WTC11 (cell line): Measurements from ENCODE around the gene KHDC1L. TPM values are rescaled to one million over a fixed set of nuclear protein-coding genes. Genes with fewer than 3 reads are reported as not detected.

ENCODE experiments used
- CREM ChIP-seq: sonication (generic); formaldehyde crosslinking; IDR thresholded peaks from 2 replicates; pipeline ENCODE4 v1.8.1; 2022; ENCODE audit warnings: mild to moderate bottlenecking, missing genetic modification reagents, moderate library complexity
- E2F4 ChIP-seq: sonication (generic); formaldehyde crosslinking; IDR thresholded peaks from 2 replicates; pipeline ENCODE4 v1.8.1; 2022; ENCODE audit warnings: low read depth, mild to moderate bottlenecking, moderate library complexity, missing genetic modification reagents, borderline replicate concordance
- ELF4 ChIP-seq: sonication (generic); formaldehyde crosslinking; IDR thresholded peaks from 2 replicates; pipeline ENCODE4 v1.8.1; 2022; ENCODE audit warnings: low read depth, mild to moderate bottlenecking, moderate library complexity, missing genetic modification reagents
- ESRRA ChIP-seq: sonication (generic); formaldehyde crosslinking; IDR thresholded peaks from 2 replicates; pipeline ENCODE4 v1.8.1; 2022; ENCODE audit warnings: mild to moderate bottlenecking, missing genetic modification reagents, borderline replicate concordance
- FOXK1 ChIP-seq: sonication (generic); formaldehyde crosslinking; IDR thresholded peaks from 2 replicates; pipeline ENCODE4 v1.8.0; 2022; ENCODE audit warnings: mild to moderate bottlenecking, moderate library complexity, missing genetic modification reagents
- FOXP1 ChIP-seq: sonication (generic); formaldehyde crosslinking; IDR thresholded peaks from 2 replicates; pipeline ENCODE4 v1.8.0; 2022; ENCODE audit warnings: missing genetic modification reagents, mild to moderate bottlenecking, moderate library complexity, borderline replicate concordance
- GRHL2 ChIP-seq: fragments of 250-450 bp; sonication (Bioruptor Pico); IDR thresholded peaks from 2 replicates; pipeline ENCODE4 v1.8.0; 2022; ENCODE audit warnings: mild to moderate bottlenecking, moderate library complexity; ENCODE audit not compliant: insufficient replicate concordance, severe bottlenecking
- IRF1 ChIP-seq: sonication (generic); formaldehyde crosslinking; IDR thresholded peaks from 2 replicates; pipeline ENCODE4 v1.8.0; 2023; ENCODE audit warnings: missing genetic modification reagents
- KAT7 ChIP-seq: sonication (generic); formaldehyde crosslinking; IDR thresholded peaks from 2 replicates; pipeline ENCODE4 v1.8.1; 2023; ENCODE audit warnings: missing genetic modification reagents, mild to moderate bottlenecking, borderline replicate concordance
- NFYB ChIP-seq: sonication (generic); formaldehyde crosslinking; conservative IDR thresholded peaks from 2 replicates; pipeline ENCODE4 v1.8.0; 2022; ENCODE audit warnings: low read depth, missing genetic modification reagents
- NR2C2 ChIP-seq: sonication (generic); formaldehyde crosslinking; IDR thresholded peaks from 2 replicates; pipeline ENCODE4 v1.8.0; 2022; ENCODE audit warnings: mild to moderate bottlenecking, missing genetic modification reagents
- SMAD3 ChIP-seq: sonication (generic); formaldehyde crosslinking; IDR thresholded peaks from 2 replicates; pipeline ENCODE4 v1.8.0; 2022; ENCODE audit warnings: missing genetic modification reagents, mild to moderate bottlenecking, borderline replicate concordance
- SP1 ChIP-seq: sonication (generic); formaldehyde crosslinking; conservative IDR thresholded peaks from 2 replicates; pipeline ENCODE4 v1.8.1; 2022; ENCODE audit warnings: missing genetic modification reagents
- TEAD1 ChIP-seq: sonication (generic); formaldehyde crosslinking; IDR thresholded peaks from 2 replicates; pipeline ENCODE4 v1.8.0; 2022; ENCODE audit warnings: mild to moderate bottlenecking, missing genetic modification reagents
- TEAD4 ChIP-seq: sonication (generic); formaldehyde crosslinking; IDR thresholded peaks from 2 replicates; pipeline ENCODE4 v1.8.0; 2022; ENCODE audit warnings: mild to moderate bottlenecking, missing genetic modification reagents
- TP53 ChIP-seq: sonication (generic); formaldehyde crosslinking; IDR thresholded peaks from 2 replicates; pipeline ENCODE4 v1.8.1; 2023; ENCODE audit warnings: mild to moderate bottlenecking, missing genetic modification reagents
- ZNF138 ChIP-seq: sonication (generic); formaldehyde crosslinking; conservative IDR thresholded peaks from 2 replicates; pipeline ENCODE4 v1.8.1; 2022; ENCODE audit warnings: mild to moderate bottlenecking, moderate library complexity, missing genetic modification reagents
- ZNF396 ChIP-seq: fragments of 250-450 bp; sonication (Bioruptor Pico); IDR thresholded peaks from 2 replicates; pipeline ENCODE4 v1.8.0; 2021; ENCODE audit warnings: mild to moderate bottlenecking, moderate library complexity, borderline replicate concordance
- ZNF423 ChIP-seq: fragments of 250-450 bp; sonication (Bioruptor Pico); IDR thresholded peaks from 2 replicates; pipeline ENCODE4 v2.1.2; 2022; ENCODE audit warnings: mild to moderate bottlenecking, moderate library complexity
- total RNA-seq: library from RNA; stranded (reverse); gene quantifications from 3 replicates; pipeline ENCODE4 v1.2.3, GENCODE V29; 2021
- TF ChIP-seq, protein P1 (sequence below): sonication (generic); formaldehyde crosslinking; IDR thresholded peaks from 2 replicates; pipeline ENCODE4 v1.8.0; 2022; ENCODE audit warnings: mild to moderate bottlenecking, missing genetic modification reagents
- TF ChIP-seq, protein P2 (sequence below): sonication (generic); formaldehyde crosslinking; IDR thresholded peaks from 2 replicates; pipeline ENCODE4 v1.8.0; 2022; ENCODE audit warnings: mild to moderate bottlenecking, missing genetic modification reagents
- TF ChIP-seq, protein P3 (sequence below): sonication (generic); formaldehyde crosslinking; IDR thresholded peaks from 2 replicates; pipeline ENCODE4 v1.8.1; 2022; ENCODE audit warnings: mild to moderate bottlenecking, moderate library complexity, missing genetic modification reagents

The KHDC1L gene
- total RNA-seq, 1 experiment from 2014 or later, result 0.28 TPM

- TF ChIP-seq ESRRA (CRISPR knock-in tag), result peak; percentile 23; the same call in 1 of the 2 replicates
- peak; percentile 64 for TF ChIP-seq TEAD1
- peak; percentile 75; the same call in 1 of the 2 replicates for TF ChIP-seq ELF4 (CRISPR knock-in tag)
- TF ChIP-seq NR2C2 (CRISPR knock-in tag), result no peak
- no peak for TF ChIP-seq TEAD4 (CRISPR knock-in tag)
- TF ChIP-seq IRF1, result 0 out of 2 replicates have a peak, but pooled peaks have one; percentile 82
- TF ChIP-seq SP1, result no peak
- TF ChIP-seq GRHL2, result no peak
- TF ChIP-seq, protein P1, sequence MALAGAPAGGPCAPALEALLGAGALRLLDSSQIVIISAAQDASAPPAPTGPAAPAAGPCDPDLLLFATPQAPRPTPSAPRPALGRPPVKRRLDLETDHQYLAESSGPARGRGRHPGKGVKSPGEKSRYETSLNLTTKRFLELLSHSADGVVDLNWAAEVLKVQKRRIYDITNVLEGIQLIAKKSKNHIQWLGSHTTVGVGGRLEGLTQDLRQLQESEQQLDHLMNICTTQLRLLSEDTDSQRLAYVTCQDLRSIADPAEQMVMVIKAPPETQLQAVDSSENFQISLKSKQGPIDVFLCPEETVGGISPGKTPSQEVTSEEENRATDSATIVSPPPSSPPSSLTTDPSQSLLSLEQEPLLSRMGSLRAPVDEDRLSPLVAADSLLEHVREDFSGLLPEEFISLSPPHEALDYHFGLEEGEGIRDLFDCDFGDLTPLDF (CRISPR knock-in tag), result no peak
- no peak for TF ChIP-seq NFYB (CRISPR knock-in tag)
- TF ChIP-seq ZNF396, result no peak
- TF ChIP-seq E2F4 (CRISPR knock-in tag), result peak; percentile 79; the same call in 1 of the 2 replicates
- peak; percentile 91; the same call in 1 of the 2 replicates for TF ChIP-seq FOXP1 (CRISPR knock-in tag)
- peak; percentile 77 for TF ChIP-seq FOXK1 (CRISPR knock-in tag)
- TF ChIP-seq SMAD3 (CRISPR knock-in tag), result peak; percentile 67; the same call in 1 of the 2 replicates
- TF ChIP-seq, protein P2, sequence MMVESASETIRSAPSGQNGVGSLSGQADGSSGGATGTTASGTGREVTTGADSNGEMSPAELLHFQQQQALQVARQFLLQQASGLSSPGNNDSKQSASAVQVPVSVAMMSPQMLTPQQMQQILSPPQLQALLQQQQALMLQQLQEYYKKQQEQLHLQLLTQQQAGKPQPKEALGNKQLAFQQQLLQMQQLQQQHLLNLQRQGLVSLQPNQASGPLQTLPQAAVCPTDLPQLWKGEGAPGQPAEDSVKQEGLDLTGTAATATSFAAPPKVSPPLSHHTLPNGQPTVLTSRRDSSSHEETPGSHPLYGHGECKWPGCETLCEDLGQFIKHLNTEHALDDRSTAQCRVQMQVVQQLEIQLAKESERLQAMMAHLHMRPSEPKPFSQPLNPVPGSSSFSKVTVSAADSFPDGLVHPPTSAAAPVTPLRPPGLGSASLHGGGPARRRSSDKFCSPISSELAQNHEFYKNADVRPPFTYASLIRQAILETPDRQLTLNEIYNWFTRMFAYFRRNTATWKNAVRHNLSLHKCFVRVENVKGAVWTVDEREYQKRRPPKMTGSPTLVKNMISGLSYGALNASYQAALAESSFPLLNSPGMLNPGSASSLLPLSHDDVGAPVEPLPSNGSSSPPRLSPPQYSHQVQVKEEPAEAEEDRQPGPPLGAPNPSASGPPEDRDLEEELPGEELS, result peak; percentile 93
- TF ChIP-seq ZNF138 (CRISPR knock-in tag), result peak; percentile 90
- peak; percentile 83; the same call in 1 of the 2 replicates for TF ChIP-seq TP53 (CRISPR knock-in tag)
- peak; percentile 64; the same call in 1 of the 2 replicates for TF ChIP-seq ZNF423 (CRISPR knock-in tag)
- peak; percentile 62; the same call in 1 of the 2 replicates for TF ChIP-seq KAT7 (CRISPR knock-in tag)
- TF ChIP-seq, protein P3, sequence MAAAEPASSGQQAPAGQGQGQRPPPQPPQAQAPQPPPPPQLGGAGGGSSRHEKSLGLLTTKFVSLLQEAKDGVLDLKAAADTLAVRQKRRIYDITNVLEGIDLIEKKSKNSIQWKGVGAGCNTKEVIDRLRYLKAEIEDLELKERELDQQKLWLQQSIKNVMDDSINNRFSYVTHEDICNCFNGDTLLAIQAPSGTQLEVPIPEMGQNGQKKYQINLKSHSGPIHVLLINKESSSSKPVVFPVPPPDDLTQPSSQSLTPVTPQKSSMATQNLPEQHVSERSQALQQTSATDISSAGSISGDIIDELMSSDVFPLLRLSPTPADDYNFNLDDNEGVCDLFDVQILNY (CRISPR knock-in tag), result peak; percentile 97
- peak; percentile 68; the same call in 1 of the 2 replicates for TF ChIP-seq CREM
Measured at GRCh38 chr6:73262671-73263569, 37.6 kb upstream of the KHDC1L start, which contains the start of gene KHDC1 (continued).
